Activated T-cell treated with anti-CD3 and anti-CD28 coated beads, Interleukin-2, amount 50 U/mL, for 72 hours (primary cell): ENCODE data around the gene LY86. TPM values are rescaled to one million over a fixed set of nuclear protein-coding genes. Genes with fewer than 3 reads are reported as not detected.

Source experiments
- ATAC-seq, 2 donors: fragments of 150-1000 bp; cut with Tn5 transposase; replicated peaks in 1 of 2; 2 replicates each; pipeline ENCODE4 v1.10.0; 2021; ENCODE audit warnings: moderate library complexity in 2 of 2, mild to moderate bottlenecking in 1 of 2
- DNase-seq, 2 donors: peaks; one replicate each; pipeline ENCODE4 v3.0.0; 2021 to 2022; ENCODE audit warnings: mixed read lengths in 1 of 2
- H3K27ac Mint-ChIP-seq: one replicate; pipeline ENCODE4 v1.8.0; 2022; ENCODE audit warnings: mild to moderate bottlenecking, moderate library complexity, mixed read lengths
- H3K27me3 Mint-ChIP-seq: one replicate; pipeline ENCODE4 v1.8.0; 2022; ENCODE audit warnings: low read depth, mixed read lengths
- H3K36me3 Mint-ChIP-seq, 2 donors: one replicate each; pipeline ENCODE4 v1.8.0; 2022; ENCODE audit warnings: mixed read lengths in 2 of 2, mild to moderate bottlenecking in 1 of 2; ENCODE audit not compliant: insufficient read depth in 2 of 2
- H3K4me1 Mint-ChIP-seq: one replicate; pipeline ENCODE4 v1.8.0; 2022; ENCODE audit warnings: low read depth, mixed read lengths
- H3K4me3 Mint-ChIP-seq, 2 donors: one replicate each; pipeline ENCODE4 v1.8.0; 2022; ENCODE audit warnings: mild to moderate bottlenecking in 2 of 2, mixed read lengths in 2 of 2, moderate library complexity in 2 of 2
- H3K9me3 Mint-ChIP-seq, 2 donors: one replicate each; pipeline ENCODE4 v1.8.0; 2022; ENCODE audit warnings: mixed read lengths in 2 of 2
- total RNA-seq, 2 donors: library from RNA; stranded (reverse); gene quantifications; one replicate each; pipeline ENCODE4 v1.2.3, GENCODE V29; 2022

Gene LY86
- total RNA-seq, 2 donors from 2014 or later: 0.39 to 1.2 TPM

GRCh38 chr6:6559994-6560570 lies 28.4 kb upstream of the LY86 start:
- ATAC-seq: peak; percentile 81 to 87
- Mint-ChIP-seq H3K4me3 (peak overlapping the region in 1 of 2 donors; percentile 4), H3K9me3 (peaks cover 0 to 2% of the 10 kb centered on the region in 2 donors), H3K4me1 (peaks cover 80% of the 10 kb centered on the region), H3K27me3 (no peaks in the 10 kb centered on the region), H3K36me3 (peaks cover 0 to 7% of the 10 kb centered on the region in 2 donors), H3K27ac (no peak overlapping the region)
- no peak for DNase-seq

- Mint-ChIP-seq H3K4me3 (no peak overlapping the region), H3K27ac (no peak overlapping the region), H3K4me1 (peaks cover 82% of the 10 kb centered on the region), H3K9me3 (peaks cover 0 to 2% of the 10 kb centered on the region in 2 donors), H3K27me3 (no peaks in the 10 kb centered on the region), H3K36me3 (peaks cover 0 to 7% of the 10 kb centered on the region in 2 donors)
- no peak for DNase-seq
- ATAC-seq: no peak
Observed at GRCh38 chr6:6560909-6561308, 27.6 kb upstream of the LY86 start.

GRCh38 chr6:6564154-6564553 lies 24.4 kb upstream of the LY86 start:
- Mint-ChIP-seq H3K36me3 (peaks cover 0 to 7% of the 10 kb centered on the region in 2 donors), H3K4me1 (peaks cover 55% of the 10 kb centered on the region), H3K27ac (no peak overlapping the region), H3K4me3 (peak overlapping the region in 1 of 2 donors; percentile 36), H3K9me3 (peaks cover 0 to 2% of the 10 kb centered on the region in 2 donors), H3K27me3 (no peaks in the 10 kb centered on the region)
- DNase-seq: no peak
- no peak for ATAC-seq

- Mint-ChIP-seq H3K36me3 (peaks cover 0 to 7% of the 10 kb centered on the region in 2 donors), H3K9me3 (peaks cover 0 to 2% of the 10 kb centered on the region in 2 donors), H3K4me3 (no peak overlapping the region), H3K27ac (no peak overlapping the region), H3K4me1 (peaks cover 46% of the 10 kb centered on the region), H3K27me3 (no peaks in the 10 kb centered on the region)
- no peak for ATAC-seq
- no peak for DNase-seq
Observed at GRCh38 chr6:6565069-6565468, 23.5 kb upstream of the LY86 start.

GRCh38 chr6:6565488-6565887 lies 23.0 kb upstream of the LY86 start:
- Mint-ChIP-seq H3K27ac (no peak overlapping the region), H3K36me3 (peaks cover 0 to 7% of the 10 kb centered on the region in 2 donors), H3K27me3 (no peaks in the 10 kb centered on the region), H3K4me1 (peaks cover 42% of the 10 kb centered on the region), H3K4me3 (no peak overlapping the region), H3K9me3 (peaks cover 0 to 2% of the 10 kb centered on the region in 2 donors)
- ATAC-seq (no peak), DNase-seq (no peak)

- peaks cover 0 to 7% of the 10 kb centered on the region in 2 donors for H3K36me3 Mint-ChIP-seq
- peaks cover 0 to 2% of the 10 kb centered on the region in 2 donors for H3K9me3 Mint-ChIP-seq
- no peak overlapping the region for H3K4me3 Mint-ChIP-seq
- no peak overlapping the region for H3K27ac Mint-ChIP-seq
- H3K4me1 Mint-ChIP-seq: peaks cover 29% of the 10 kb centered on the region
- no peaks in the 10 kb centered on the region for H3K27me3 Mint-ChIP-seq
- ATAC-seq (no peak), DNase-seq (no peak)
Observed at GRCh38 chr6:6566766-6567165, 21.8 kb upstream of the LY86 start.

- peaks cover 0 to 2% of the 10 kb centered on the region in 2 donors for H3K9me3 Mint-ChIP-seq
- no peaks in the 10 kb centered on the region for H3K27me3 Mint-ChIP-seq
- ATAC-seq (no peak), DNase-seq (no peak)
- H3K36me3 Mint-ChIP-seq: peaks cover 2% of the 10 kb centered on the region in 2 donors
- no peak overlapping the region for H3K27ac Mint-ChIP-seq
- no peak overlapping the region for H3K4me3 Mint-ChIP-seq
- H3K4me1 Mint-ChIP-seq: peaks cover 9% of the 10 kb centered on the region
Observed at GRCh38 chr6:6569096-6569810, 19.3 kb upstream of the LY86 start.

GRCh38 chr6:6569811-6570164 lies 18.7 kb upstream of the LY86 start:
- no peak for ATAC-seq
- Mint-ChIP-seq H3K27me3 (no peaks in the 10 kb centered on the region), H3K27ac (no peak overlapping the region), H3K36me3 (peaks cover 4 to 5% of the 10 kb centered on the region in 2 donors), H3K9me3 (peaks cover 0 to 4% of the 10 kb centered on the region in 2 donors), H3K4me1 (peaks cover 4% of the 10 kb centered on the region), H3K4me3 (no peak overlapping the region)
- no peak for DNase-seq

GRCh38 chr6:6570929-6571671 lies 17.4 kb upstream of the LY86 start:
- no peaks in the 10 kb centered on the region for H3K27me3 Mint-ChIP-seq
- no peak overlapping the region for H3K27ac Mint-ChIP-seq
- H3K4me1 Mint-ChIP-seq: no peaks in the 10 kb centered on the region
- peaks cover 0 to 4% of the 10 kb centered on the region in 2 donors for H3K9me3 Mint-ChIP-seq
- H3K4me3 Mint-ChIP-seq: no peak overlapping the region
- ATAC-seq: no peak
- no peak for DNase-seq
- peaks cover 4 to 5% of the 10 kb centered on the region in 2 donors for H3K36me3 Mint-ChIP-seq

- no peak overlapping the region for H3K27ac Mint-ChIP-seq
- H3K9me3 Mint-ChIP-seq: peaks cover 3 to 6% of the 10 kb centered on the region in 2 donors
- H3K36me3 Mint-ChIP-seq: peaks cover 10% of the 10 kb centered on the region in 2 donors
- H3K4me3 Mint-ChIP-seq: no peak overlapping the region
- DNase-seq: no peak
- no peaks in the 10 kb centered on the region for H3K27me3 Mint-ChIP-seq
- peaks cover 9% of the 10 kb centered on the region for H3K4me1 Mint-ChIP-seq
- ATAC-seq: no peak
Observed at GRCh38 chr6:6575143-6575542, 13.4 kb upstream of the LY86 start.

- Mint-ChIP-seq H3K36me3 (peaks cover 10 to 14% of the 10 kb centered on the region in 2 donors), H3K4me3 (no peak overlapping the region), H3K4me1 (peaks cover 21% of the 10 kb centered on the region), H3K9me3 (peaks cover 4 to 6% of the 10 kb centered on the region in 2 donors), H3K27me3 (no peaks in the 10 kb centered on the region), H3K27ac (no peak overlapping the region)
- ATAC-seq (no peak), DNase-seq (no peak)
Observed at GRCh38 chr6:6577735-6578134, 10.8 kb upstream of the LY86 start.

- ATAC-seq (no peak), DNase-seq (no peak)
- Mint-ChIP-seq H3K27me3 (no peaks in the 10 kb centered on the region), H3K27ac (no peak overlapping the region), H3K9me3 (peaks cover 4 to 7% of the 10 kb centered on the region in 2 donors), H3K4me3 (no peak overlapping the region), H3K36me3 (peaks cover 9 to 16% of the 10 kb centered on the region in 2 donors), H3K4me1 (peaks cover 31% of the 10 kb centered on the region)
Observed at GRCh38 chr6:6579281-6579680, 9.2 kb upstream of the LY86 start.

- DNase-seq (no peak), ATAC-seq (no peak)
- Mint-ChIP-seq H3K9me3 (peaks cover 4 to 5% of the 10 kb centered on the region in 2 donors), H3K27ac (no peak overlapping the region), H3K4me1 (peaks cover 40% of the 10 kb centered on the region), H3K4me3 (no peak overlapping the region), H3K27me3 (no peaks in the 10 kb centered on the region), H3K36me3 (peaks cover 8 to 13% of the 10 kb centered on the region in 2 donors)
Observed at GRCh38 chr6:6580225-6580856, 8.2 kb upstream of the LY86 start.
